Activated effector memory CD4-positive, alpha-beta T cell treated with Interleukin-2 at 50 U/mL for 16 hours (primary cell): ENCODE data around the gene F12.

Source experiments
- DNase-seq: peaks from one replicate; pipeline ENCODE4 v3.0.0-alpha.2; 2020

The F12 gene

GRCh38 chr5:177446200-177447065, 37.1 kb upstream of the F12 start, which contains the start of gene PRR7:
Gene PRR7, plus strand, starts transcription at chr5:177446814. Its CDS starts 8,254 bp downstream, at chr5:177455068.
- peak; percentile 67 for DNase-seq

DNA sequence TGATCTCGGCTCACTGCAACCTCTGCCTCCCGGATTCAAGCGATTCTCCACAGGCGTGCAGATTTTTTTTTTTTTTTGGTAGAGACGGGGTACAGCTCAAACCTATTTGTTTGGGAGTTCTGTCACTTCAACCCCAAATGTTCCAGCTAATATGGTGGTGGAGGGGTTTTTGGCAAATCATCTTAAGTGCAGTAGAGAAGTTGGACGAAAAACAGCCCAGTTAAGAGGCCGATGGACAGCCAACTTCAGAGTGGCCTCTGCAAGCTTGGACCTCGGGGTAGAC, 36.5 kb upstream of the F12 start:
- DNase-seq, result no peak

- no peak for DNase-seq
Measured at GRCh38 chr5:177445052-177445916, 35.9 kb upstream of the F12 start.

DNA sequence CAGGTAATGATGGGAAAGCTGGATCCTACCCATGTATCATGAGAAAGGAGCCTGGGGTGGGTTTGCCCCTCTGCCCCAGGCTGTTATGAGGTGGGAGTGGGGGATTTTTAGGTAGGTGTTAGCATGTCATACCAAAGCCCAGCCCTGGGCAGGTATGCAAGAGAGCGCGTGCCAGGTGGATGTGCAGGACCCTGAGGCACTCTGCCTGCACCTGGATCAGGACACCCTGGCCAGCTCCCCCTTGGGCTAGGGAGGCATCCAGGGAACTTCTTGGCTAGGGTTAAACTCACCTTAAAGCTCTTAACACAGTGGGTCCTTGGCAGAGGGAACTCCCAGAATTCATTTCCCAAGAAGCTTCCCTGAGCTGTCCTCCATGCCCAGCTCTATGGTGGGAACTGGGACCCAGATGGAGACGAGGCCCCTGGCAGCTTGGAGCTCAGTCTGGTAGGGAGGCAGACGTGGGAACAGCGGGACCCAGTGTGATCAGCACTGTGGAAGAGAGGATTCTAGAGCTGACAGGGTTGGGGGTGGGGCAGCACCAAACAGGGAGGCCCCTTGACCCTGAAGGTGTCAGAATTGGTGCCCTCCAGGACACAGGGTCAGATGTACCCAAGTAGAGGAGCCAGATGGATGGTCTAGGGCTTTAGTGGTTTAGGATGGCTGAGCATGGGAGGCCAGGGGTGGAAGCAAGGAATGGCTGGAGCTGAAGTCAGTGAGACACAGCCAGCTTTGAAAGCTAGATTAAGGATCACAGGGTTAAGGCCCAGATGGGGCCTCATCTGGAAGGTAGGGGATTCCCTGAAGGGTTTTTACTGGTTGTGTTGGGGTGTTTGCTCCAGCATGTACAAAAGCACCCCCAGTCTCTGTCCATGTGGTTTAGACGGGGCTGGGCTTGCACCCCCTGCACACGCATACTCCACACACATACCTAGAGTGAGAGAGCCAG, 35.0 kb upstream of the F12 start:
- no peak for DNase-seq

DNA sequence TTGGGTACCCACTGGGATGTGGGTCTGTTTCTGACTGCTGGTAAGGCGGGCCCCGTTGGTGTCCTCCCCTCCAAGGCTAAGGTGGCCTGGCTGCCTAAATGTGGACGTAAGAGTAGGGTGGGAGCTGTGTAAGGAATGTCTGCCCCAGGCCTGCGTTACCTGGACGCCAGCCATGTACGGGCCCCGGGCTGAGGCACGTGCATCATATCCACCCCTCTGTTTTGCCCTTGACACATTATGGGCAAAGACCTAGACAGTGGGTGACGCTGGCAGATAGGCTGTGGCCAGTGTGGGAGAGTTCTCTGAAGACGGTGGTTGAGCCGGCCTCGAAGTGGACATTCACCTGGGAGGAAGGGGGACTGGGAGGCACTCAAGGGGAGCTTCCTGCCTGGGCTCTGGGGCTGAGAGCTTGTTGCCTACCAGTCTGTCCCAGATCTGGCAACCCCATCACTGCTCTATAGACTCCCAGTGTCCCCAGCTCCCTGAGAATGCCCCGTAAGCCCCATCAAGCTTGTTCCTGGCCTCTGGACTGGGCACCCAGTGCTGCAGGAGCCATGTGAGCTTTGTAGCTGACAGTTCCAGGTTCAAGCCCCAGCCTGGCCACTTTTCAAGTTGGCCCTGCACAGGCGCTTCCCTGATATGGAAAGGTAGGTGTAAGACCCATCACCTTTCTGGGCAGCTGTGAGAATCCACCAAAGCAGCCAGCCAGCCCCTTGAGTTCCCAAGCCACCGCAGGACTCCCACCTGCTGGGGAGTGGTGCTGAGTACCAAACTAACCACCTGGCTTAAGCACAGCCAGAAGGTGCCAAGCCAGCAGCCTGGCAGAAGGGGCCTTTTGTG, 34.0 kb upstream of the F12 start:
- no peak for DNase-seq

- DNase-seq, result no peak
Measured at GRCh38 chr5:177442066-177442826, 32.9 kb upstream of the F12 start.

DNA sequence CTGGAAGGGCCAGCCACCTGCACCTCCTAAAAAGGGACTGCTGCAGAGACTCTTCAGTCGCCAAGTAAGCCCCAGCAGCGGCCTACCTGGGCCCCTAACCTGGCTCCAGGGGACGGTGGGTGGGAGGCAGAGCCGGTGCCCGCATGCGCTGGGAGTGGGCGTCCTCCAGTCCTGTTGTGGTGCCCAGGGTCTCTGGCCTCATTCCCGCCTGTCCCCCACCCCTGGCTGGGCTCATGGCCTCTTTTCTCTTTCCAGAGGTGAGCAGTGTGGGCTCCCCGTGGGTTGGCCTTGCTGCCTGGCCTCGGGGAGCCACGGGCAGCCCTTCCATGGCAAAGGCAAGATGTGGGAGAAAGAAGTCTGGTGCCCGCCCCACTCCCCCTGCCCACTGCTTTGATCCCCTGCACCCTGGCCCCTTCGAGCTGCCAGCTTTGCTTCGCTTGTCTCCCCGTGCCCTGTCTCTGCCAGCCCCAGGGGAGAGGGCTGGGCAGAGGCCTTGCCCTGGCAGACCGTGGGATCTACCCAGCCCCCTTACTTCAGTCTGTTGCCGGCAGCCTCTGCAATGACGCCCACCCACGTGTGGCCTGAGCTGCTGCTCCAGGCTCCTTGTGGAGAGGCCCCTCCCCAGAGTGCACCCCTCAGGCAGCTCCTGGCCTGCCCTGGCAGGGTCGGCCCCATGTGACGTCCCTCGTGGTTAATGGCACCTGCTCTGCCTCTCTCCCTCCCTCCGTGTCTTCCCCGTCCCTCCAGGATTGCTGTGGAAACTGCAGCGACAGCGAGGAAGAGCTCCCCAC, 31.8 kb upstream of the F12 start:
- DNase-seq, result no peak

- no peak for DNase-seq
Measured at GRCh38 chr5:177440211-177440989, 31.0 kb upstream of the F12 start.

DNA sequence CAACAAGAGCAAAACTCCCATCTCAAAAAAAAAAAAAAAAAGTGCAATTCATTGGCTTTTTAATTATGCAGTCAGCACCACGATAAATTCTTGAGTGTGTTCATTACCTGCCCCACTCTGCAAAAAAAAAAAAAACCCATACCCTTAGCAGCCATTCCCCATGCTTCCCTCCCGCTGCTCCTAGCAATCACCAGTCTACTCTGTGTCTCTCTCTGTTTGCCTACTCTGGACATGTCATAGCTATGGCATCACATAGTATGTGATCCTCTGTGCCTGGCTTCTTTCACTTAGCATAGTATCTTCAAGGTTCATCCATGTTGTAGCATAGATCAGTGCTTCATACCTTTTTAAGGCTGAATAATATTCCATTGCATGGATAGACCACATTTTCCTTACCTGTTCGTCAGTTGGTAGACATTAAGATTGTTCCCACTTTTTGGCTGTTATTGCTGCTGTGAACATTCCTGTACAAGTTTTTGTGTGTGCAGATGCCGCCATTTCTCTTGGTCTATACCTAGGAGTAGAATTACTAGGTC, 30.2 kb upstream of the F12 start:
- no peak for DNase-seq

- no peak for DNase-seq
Measured at GRCh38 chr5:177438468-177438867, 29.1 kb upstream of the F12 start.

- no peak for DNase-seq
Measured at GRCh38 chr5:177437623-177438022, 28.3 kb upstream of the F12 start.

DNA sequence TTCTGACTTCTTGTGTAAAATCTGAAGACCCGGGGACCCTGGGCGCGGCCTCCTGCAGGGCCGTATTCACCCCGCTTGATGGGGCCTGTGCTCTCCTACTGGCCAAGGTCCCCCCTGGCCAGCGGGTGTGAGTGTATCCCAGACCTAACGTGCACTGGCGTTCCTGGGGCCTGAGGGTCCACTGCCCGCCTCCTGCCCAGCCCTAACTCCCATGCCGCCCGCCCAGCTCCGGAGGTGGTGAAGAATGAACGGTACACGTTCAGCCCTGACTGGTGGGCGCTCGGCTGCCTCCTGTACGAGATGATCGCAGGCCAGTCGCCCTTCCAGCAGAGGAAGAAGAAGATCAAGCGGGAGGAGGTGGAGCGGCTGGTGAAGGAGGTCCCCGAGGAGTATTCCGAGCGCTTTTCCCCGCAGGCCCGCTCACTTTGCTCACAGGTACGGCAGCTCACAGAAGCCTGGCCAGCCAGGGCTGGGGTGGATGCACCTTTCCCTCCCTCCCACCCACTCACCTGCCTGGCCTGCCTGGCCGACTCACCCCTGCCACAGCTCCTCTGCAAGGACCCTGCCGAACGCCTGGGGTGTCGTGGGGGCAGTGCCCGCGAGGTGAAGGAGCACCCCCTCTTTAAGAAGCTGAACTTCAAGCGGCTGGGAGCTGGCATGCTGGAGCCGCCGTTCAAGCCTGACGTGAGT, 26.6 kb upstream of the F12 start:
- DNase-seq, result no peak

GRCh38 chr5:177434942-177435738, 25.8 kb upstream of the F12 start:
- no peak for DNase-seq

DNA sequence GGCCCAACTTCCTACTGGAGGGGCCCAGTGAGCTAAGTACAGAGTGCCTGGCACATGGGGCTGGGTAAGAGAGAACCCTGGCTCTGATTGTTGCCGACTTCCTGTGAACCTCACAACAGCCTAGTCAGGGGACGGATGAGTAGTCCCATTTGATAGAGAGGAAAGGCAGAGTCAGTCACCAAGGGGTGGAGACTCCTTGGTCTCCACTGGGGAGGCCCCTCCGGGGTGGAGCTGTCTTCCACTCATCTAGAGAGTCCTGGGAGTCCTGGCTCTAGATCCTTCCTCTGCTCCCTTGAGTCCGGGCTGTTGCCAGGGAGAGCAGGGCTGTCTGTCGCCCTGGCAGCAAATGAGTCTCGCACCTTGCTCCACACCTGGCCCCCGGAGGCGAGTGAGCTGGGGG, 25.1 kb upstream of the F12 start:
- DNase-seq, result no peak

DNA sequence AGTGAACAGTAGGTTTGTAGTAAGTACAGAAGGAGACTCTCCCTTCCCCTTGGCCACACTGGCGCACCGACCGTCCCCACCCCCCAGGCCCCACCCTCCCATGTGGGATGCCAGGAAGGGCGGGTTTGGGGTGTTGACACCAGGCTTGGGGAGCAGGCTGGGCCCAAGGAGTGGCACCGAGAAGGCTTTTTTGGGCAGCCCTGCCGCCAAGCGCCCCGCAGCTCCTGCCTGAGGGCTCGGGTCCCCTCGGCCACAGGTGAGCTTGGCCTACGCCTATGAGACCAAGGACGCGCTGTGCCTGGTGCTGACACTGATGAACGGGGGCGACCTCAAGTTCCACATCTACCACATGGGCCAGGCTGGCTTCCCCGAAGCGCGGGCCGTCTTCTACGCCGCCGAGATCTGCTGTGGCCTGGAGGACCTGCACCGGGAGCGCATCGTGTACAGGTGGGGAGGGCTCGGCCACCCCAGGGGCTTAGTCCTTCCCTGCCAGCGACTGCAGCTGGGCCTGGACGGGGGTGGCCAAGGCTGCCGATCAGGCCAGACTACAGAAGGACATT, 24.4 kb upstream of the F12 start:
- DNase-seq, result no peak

GRCh38 chr5:177432839-177433657, 23.7 kb upstream of the F12 start:
- DNase-seq, result no peak
